Measurements from ENCODE around the gene KDELR1.
"Not testable (repeated sequence)": the region's sequence is repeated elsewhere in the genome, so short reads cannot be mapped to it uniquely, and the experiment has no call there.

KDELR1 gene

DNA sequence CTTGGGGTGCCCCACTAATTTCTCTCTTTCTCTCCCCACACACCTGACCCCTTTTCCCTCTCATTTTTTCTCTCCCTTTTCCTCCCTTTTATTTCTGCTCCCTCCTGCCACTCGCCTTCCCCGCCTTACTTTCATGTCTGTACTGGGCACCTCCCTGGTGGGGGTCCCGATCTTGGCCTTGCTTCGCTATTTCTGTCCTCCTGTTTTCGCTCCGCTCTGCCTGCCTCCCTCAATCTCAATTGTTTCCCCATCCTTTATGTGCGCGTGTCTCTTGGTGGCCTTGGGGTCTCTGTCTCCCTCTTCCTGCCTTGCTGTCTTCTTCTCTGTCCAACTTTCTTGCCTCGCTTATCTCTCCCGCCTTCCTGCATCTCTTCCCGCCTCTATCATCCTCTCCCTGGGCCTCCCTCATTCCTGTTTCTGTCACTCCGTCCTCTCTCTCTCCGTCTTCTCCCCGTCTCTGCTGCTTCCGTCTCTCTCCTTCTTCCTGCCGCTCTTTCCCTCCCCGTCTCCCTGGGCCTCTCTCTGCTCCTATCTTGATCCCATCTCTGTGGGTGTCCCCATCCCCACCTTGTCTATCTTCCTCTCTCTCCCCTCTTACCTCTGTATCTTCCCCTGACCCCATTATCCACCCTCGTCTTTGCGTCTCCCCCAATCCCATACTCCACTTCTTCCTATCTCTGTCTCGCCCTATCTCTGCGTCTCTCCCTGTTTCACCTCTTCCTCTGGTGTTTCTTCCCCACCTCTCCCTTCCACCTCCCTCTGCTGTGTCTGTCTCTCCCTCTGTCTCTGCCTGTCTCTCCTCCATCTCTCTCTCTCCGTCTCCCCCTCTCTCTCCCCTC lies 6.1 kb upstream of the KDELR1 start:
- no peak for DNase-seq

DNA sequence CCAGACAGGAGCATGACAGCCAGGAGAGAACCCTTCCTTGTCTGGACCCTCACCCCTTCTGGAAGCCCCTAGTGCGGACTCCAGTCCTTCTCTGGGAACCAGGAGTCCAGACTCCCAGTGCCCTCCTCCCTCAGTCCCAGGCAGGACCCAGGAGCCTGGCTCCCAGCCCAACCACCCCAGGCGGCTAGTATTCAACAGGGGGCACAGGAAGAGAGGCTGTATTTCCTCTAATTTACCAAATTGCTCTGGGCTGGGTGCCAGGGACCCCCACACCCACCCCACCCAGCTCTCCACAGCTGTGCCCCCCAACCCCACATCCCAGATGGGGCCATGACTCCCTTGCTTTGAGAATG lies 5.4 kb upstream of the KDELR1 start:
- no peak for DNase-seq

- no peak for DNase-seq
These were observed 4.9 kb upstream of the KDELR1 start for GRCh38 chr19:48396016-48396823.

DNA sequence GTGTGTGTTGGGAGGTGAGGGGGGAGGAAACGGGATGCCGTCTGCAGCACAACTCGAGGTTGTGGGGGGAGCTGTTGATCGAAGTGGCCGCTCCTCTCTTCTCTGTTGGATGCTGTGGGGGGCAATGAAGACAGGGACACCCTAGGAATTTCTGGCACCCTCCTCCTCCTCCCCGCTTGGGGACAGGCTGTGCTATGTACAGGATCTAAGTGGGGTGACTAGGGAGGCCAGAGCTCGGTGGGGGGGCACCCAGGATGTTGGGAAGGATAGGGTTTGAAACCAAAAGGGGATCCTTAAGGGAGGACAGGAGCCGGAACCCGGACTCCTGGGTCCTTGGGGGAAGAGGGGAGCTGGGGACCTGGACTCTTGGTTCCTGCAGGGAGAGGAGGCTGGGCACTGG lies 4.1 kb upstream of the KDELR1 start:
- DNase-seq = no peak

DNA sequence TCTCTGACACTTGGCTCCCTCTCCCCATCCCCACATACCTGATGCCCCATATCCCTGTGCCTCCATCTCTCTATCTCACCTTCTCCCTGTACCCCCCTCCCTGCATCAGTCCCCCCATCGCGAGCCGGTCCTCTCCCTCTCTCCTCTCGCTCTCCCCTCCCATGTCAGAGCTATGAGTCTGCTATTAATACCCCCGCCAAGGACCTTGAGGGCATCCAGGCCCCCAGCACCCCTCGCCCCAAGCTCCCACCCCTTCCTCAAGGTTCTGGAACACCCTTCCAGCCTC lies 3.8 kb upstream of the KDELR1 start:
- no peak for DNase-seq

- no peak for DNase-seq
These were observed 3.2 kb upstream of the KDELR1 start for GRCh38 chr19:48394331-48395169.

GRCh38 chr19:48393559-48394330 lies 2.4 kb upstream of the KDELR1 start, which contains the start of gene GRIN2D:
TSS of gene GRIN2D (plus strand) at chr19:48393668. CDS start at chr19:48398393, 4,725 bp downstream.
- peak; percentile 21 to 30 for DNase-seq

- no peak for DNase-seq
These were observed 1.7 kb upstream of the KDELR1 start for GRCh38 chr19:48392860-48393558.

DNA sequence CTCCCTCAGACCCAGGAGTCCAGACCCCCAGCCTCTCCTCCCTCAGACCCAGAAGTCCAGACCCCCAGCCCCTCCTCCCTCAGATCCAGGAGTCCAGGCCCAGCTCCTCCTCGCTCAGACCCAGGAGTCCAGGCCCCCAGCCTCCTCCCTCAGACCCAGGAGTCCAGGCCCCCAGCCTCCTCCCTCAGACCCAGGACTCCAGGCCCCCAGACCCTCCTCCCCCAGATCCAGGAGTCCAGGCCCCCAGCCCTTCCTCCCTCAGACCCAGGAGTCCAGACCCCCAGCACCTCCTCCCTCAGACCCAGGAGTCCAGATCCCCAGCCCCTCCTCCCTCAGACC lies 624 bp upstream of the KDELR1 start:
- not testable (repeated sequence) for DNase-seq

- DNase-seq = peak; percentile 64 to 70
These were observed 907 bp downstream of the KDELR1 start for GRCh38 chr19:48390188-48391099.

GRCh38 chr19:48386981-48387380 lies 4.4 kb downstream of the KDELR1 start:
- DNase-seq = no peak

DNA sequence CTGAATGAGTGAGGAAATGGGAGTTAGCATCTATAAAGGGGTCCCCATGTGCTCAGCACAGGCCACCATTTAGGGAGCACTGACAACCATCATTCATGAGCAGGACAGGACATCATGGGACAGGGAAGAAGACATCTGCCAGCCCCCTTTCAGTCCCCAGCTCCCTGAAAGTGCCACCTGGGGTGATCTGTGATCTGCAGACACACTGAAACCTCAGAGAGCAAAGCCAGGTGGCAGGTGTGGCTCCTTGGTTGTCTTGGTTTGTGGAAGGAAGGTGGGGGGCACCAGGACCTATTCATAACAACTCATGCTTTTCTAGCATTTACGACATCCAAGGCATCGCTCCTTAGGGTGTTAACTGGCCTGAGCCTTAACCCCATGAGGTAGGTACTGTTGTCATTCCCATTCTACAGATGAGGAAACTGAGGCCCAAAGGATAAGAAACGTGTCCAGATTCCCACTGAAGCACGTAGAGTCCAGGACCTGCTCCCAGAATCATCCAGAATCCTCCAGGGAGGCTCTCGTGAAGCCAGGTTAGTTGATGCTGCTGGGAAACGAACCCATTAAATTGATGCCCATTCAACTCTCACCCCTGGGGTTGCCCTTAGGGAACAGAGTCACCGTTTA lies 5.8 kb downstream of the KDELR1 start:
- DNase-seq = no peak

DNA sequence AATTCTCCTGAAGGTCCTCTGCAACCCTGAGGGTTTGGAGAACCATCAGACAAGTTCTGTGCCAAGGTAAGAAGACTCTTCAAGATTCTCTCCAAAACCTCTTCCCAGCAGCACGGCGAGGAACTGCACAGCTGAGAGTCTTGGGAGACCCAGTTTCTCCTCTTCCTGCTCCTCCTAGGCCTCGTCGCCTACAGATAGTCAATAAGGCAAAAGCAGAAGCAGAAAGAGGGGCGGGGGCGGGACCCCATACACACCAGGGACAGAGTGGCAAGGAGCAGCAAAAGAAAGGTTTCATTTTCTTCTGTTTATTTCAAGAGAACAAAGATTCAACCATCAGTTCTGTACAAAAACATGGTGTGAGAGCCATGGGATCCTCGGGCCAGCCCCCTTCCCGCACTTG lies 9.1 kb downstream of the KDELR1 start:
- DNase-seq = no peak

DNA sequence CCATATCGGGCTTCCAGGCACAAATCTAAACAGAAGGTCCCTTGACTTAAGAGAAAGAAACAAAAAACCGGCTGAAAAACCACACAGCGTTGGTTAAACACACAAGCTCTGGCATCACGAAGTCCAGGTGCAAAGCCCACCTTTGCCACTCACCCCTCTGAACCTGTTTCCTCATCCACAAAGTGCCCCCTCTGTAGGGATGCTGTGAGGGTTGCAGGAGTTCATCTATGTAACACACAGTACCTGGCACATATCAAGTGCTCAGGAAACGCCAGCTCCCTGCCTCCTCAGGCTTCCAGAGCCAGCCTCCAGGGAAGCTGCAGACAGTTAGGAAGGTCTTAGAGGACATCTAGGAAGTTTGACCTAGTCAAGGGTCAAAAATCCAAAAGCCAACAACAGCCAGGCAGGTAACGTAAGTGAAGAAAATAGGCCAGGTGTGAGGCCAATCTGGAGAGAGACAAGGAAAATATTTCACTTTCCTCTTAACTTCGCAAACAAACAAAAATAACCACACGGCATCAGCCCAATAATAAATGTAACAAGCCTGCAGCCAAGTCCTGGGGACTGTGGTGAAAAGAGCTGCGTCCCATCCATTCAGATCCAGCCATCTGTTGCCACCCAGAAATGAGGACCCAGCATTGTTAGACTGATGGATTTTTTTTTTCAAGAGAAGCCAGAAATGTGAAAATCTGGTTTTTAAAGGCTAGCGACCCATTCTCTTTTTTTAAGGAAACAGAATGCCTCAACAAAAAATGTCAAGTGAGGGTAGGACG lies 10.0 kb downstream of the KDELR1 start:
- DNase-seq = no peak

- DNase-seq = no peak
These were observed 12.3 kb downstream of the KDELR1 start for GRCh38 chr19:48379058-48379457.

- no peak for DNase-seq
These were observed 13.2 kb downstream of the KDELR1 start for GRCh38 chr19:48378194-48378570.

- DNase-seq = no peak
These were observed 17.8 kb downstream of the KDELR1 start for GRCh38 chr19:48373567-48373966.

- no peak for DNase-seq
These were observed 18.4 kb downstream of the KDELR1 start for GRCh38 chr19:48372904-48373303.

GRCh38 chr19:48371771-48372170 lies 19.6 kb downstream of the KDELR1 start:
- not testable (repeated sequence) for DNase-seq

- no peak for DNase-seq
These were observed 20.0 kb downstream of the KDELR1 start for GRCh38 chr19:48371367-48371766.
